PC-9 (cell line): ENCODE results near the gene CATSPERB.

Source experiments
- CTCF ChIP-seq: fragments of 200-600 bp; sonication (generic); conservative IDR thresholded peaks from 2 replicates; pipeline ENCODE4 v1.6.1; 2017; ENCODE audit warnings: mixed run types, antibody characterized with exemption, mild to moderate bottlenecking, moderate library complexity
- EZH2 ChIP-seq: fragments of 200-600 bp; sonication (generic); IDR thresholded peaks from 2 replicates; pipeline ENCODE4 v1.8.0; 2017; ENCODE audit warnings: antibody characterized with exemption, low read depth

- TF ChIP-seq CTCF = no peak
- TF ChIP-seq EZH2 = no peak
These were observed 107.1 kb downstream of the CATSPERB start for GRCh38 chr14:91624757-91625156.
